Measurements from ENCODE around the gene SPP2.

SPP2 gene

GRCh38 chr2:234102112-234102511, 51.6 kb downstream of the SPP2 start:
- Histone ChIP-seq H3K9me2 (ENCODE audit: low read depth, low read length) (no peaks in the 10 kb centered on the region), H3K4me3 (ENCODE audit: low read depth, low read length, poor library complexity, severe bottlenecking) (no peak overlapping the region), H3K4me2 (ENCODE audit: low read length) (no peak overlapping the region), H2AFZ (ENCODE audit: low read length) (no peak overlapping the region), H3K79me2 (ENCODE audit: insufficient read depth, low read length) (no peaks in the 10 kb centered on the region), H3K4me1 (ENCODE audit: insufficient read depth, low read length, severe bottlenecking) (no peaks in the 10 kb centered on the region), H3F3A (ENCODE audit: insufficient read depth, low read length) (no peaks in the 10 kb centered on the region), H3K27me3 (ENCODE audit: insufficient read depth, low read length) (no peaks in the 10 kb centered on the region), H3K27ac (ENCODE audit: low read depth, low read length, poor library complexity, severe bottlenecking) (no peak overlapping the region), H3K36me3 (ENCODE audit: insufficient read depth, low read length) (no peaks in the 10 kb centered on the region), H4K20me1 (ENCODE audit: insufficient read depth, low read length) (no peaks in the 10 kb centered on the region), H3K9me3 (ENCODE audit: low read length) (no peaks in the 10 kb centered on the region), H3K9ac (ENCODE audit: low read length) (no peak overlapping the region)
- no peak for TF ChIP-seq EZH2 (IDR thresholded peaks at IDR 0.05; ENCODE audit: borderline replicate concordance, low read length)
- no peak for TF ChIP-seq CTCF (IDR thresholded peaks at IDR 0.05; ENCODE audit: low read length)

- H3K4me2 ChIP-seq (ENCODE audit: low read length): no peak overlapping the region
- H3K27ac ChIP-seq (ENCODE audit: low read depth, low read length, poor library complexity, severe bottlenecking): no peak overlapping the region
- H3K79me2 ChIP-seq (ENCODE audit: insufficient read depth, low read length): no peaks in the 10 kb centered on the region
- no peaks in the 10 kb centered on the region for H3K4me1 ChIP-seq (ENCODE audit: insufficient read depth, low read length, severe bottlenecking)
- no peak overlapping the region for H2AFZ ChIP-seq (ENCODE audit: low read length)
- no peak overlapping the region for H3K4me3 ChIP-seq (ENCODE audit: low read depth, low read length, poor library complexity, severe bottlenecking)
- H3K36me3 ChIP-seq (ENCODE audit: insufficient read depth, low read length): no peaks in the 10 kb centered on the region
- no peaks in the 10 kb centered on the region for H4K20me1 ChIP-seq (ENCODE audit: insufficient read depth, low read length)
- H3K9ac ChIP-seq (ENCODE audit: low read length): no peak overlapping the region
- no peaks in the 10 kb centered on the region for H3K27me3 ChIP-seq (ENCODE audit: insufficient read depth, low read length)
- H3F3A ChIP-seq (ENCODE audit: insufficient read depth, low read length): no peaks in the 10 kb centered on the region
- no peaks in the 10 kb centered on the region for H3K9me3 ChIP-seq (ENCODE audit: low read length)
- H3K9me2 ChIP-seq (ENCODE audit: low read depth, low read length): no peaks in the 10 kb centered on the region
- no peak for TF ChIP-seq CTCF (IDR thresholded peaks at IDR 0.05; ENCODE audit: low read length)
- TF ChIP-seq EZH2 (IDR thresholded peaks at IDR 0.05; ENCODE audit: borderline replicate concordance, low read length): no peak
Observed at GRCh38 chr2:234107861-234108260, 57.4 kb downstream of the SPP2 start.

- Histone ChIP-seq H3K27ac (ENCODE audit: low read depth, low read length, poor library complexity, severe bottlenecking) (no peak overlapping the region), H3K9me2 (ENCODE audit: low read depth, low read length) (no peaks in the 10 kb centered on the region), H3K4me1 (ENCODE audit: insufficient read depth, low read length, severe bottlenecking) (no peaks in the 10 kb centered on the region), H3K36me3 (ENCODE audit: insufficient read depth, low read length) (no peaks in the 10 kb centered on the region), H4K20me1 (ENCODE audit: insufficient read depth, low read length) (no peaks in the 10 kb centered on the region), H3K9ac (ENCODE audit: low read length) (no peak overlapping the region), H3F3A (ENCODE audit: insufficient read depth, low read length) (no peaks in the 10 kb centered on the region), H3K9me3 (ENCODE audit: low read length) (no peaks in the 10 kb centered on the region), H3K27me3 (ENCODE audit: insufficient read depth, low read length) (no peaks in the 10 kb centered on the region), H2AFZ (ENCODE audit: low read length) (no peak overlapping the region), H3K4me3 (ENCODE audit: low read depth, low read length, poor library complexity, severe bottlenecking) (no peak overlapping the region), H3K79me2 (ENCODE audit: insufficient read depth, low read length) (no peaks in the 10 kb centered on the region), H3K4me2 (ENCODE audit: low read length) (no peak overlapping the region)
- TF ChIP-seq EZH2 (IDR thresholded peaks at IDR 0.05; ENCODE audit: borderline replicate concordance, low read length): no peak
- TF ChIP-seq CTCF (IDR thresholded peaks at IDR 0.05; ENCODE audit: low read length): no peak
Observed at GRCh38 chr2:234109321-234109720, 58.8 kb downstream of the SPP2 start.
